Left renal cortex interstitium (tissue), 4 donors: ENCODE measurements around the gene RALGPS1. TPM values are rescaled to one million over a fixed set of nuclear protein-coding genes. Genes with fewer than 3 reads are reported as not detected.

Source experiments
- DNase-seq, 4 donors: peaks; one replicate each; pipeline ENCODE4 v3.0.0-alpha.2; 2013; ENCODE audit warnings: low read depth in 4 of 4, low spot score in 2 of 4, missing footprints in 1 of 4
- polyA plus RNA-seq, 4 donors: library from polyadenylated mRNA; unstranded; fragments of 120-200 nt; gene quantifications; one replicate each; pipeline ENCODE4 v1.2.1, GENCODE V29; 2013; ENCODE audit not compliant: insufficient read length in 4 of 4

The RALGPS1 gene
- polyA plus RNA-seq, 4 donors = 18.8 to 30.8 (median 25.2) TPM

GRCh38 chr9:127224883-127225739 lies 310.5 kb downstream of the RALGPS1 start:
- DNase-seq = peak in 3 of 4 donors; percentile 80 to 83 (median 83)

DNA sequence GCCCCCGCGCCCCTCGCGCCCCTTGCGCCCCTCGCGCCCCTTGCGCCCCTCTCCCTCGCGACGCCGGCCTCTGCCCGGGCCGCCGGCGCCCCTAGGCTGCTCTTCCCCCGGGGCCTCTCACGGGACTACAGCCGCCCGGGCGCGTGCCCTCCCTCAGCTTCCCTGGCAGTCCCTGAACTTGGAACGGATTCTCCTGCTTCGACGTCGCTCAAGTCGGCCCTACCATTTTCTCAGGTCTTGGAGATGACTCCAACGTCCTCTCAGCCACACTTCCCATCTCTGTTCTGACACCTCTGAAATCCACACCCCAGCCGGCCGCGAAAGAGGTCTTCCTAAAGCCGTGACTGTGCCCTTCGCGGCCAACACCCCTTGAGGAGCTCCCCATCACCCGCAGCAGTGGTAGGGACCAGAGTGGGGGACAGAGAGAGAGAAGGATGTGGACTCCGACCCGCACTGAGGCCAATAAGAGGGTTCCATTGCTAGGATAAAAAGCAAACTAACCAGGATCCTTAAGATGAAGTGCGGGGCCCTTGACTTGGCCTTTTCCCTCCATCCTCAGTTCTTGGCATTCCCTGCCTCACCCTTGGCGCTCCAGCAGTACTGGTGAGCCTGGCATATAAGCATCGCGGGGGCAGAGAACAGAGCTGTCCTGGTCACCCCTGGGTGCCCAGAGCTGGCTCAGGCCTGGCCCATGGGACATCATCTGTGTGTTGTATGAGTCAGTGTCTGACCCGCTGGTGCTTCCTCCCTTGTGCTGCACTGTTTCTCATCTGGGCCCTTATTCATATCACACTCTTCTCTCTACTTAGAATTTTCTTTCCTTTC lies 311.4 kb downstream of the RALGPS1 start:
- DNase-seq = no peak

GRCh38 chr9:127229691-127230417 lies 315.3 kb downstream of the RALGPS1 start:
- DNase-seq = no peak

GRCh38 chr9:127231666-127232065 lies 317.1 kb downstream of the RALGPS1 start:
- DNase-seq = no peak

- no peak for DNase-seq
Observed at GRCh38 chr9:127232833-127233549, 318.4 kb downstream of the RALGPS1 start.

GRCh38 chr9:127233550-127233949 lies 319.0 kb downstream of the RALGPS1 start:
- DNase-seq = no peak

DNA sequence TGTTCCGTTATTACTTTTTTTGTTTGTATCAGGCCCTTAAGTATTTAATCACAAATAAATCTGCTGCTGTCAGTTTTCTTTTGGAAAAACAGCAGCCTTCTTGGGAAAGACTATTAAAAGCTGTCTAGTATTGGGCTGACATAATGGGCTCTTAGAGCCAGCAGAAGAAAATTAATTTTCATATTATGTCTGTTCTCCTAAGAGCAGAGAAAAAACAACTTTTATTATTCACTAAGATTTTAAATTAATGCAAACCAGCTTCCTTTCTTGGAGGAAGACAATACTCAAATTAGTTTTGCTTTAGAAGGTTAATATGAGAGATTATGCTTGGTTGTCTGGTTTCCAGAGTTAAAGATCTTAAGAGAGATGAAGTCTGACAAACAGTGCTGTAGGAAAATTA lies 319.4 kb downstream of the RALGPS1 start:
- no peak for DNase-seq

GRCh38 chr9:127237801-127238200 lies 323.2 kb downstream of the RALGPS1 start:
- no peak for DNase-seq

- DNase-seq = no peak
Observed at GRCh38 chr9:127241354-127241753, 326.8 kb downstream of the RALGPS1 start.

DNA sequence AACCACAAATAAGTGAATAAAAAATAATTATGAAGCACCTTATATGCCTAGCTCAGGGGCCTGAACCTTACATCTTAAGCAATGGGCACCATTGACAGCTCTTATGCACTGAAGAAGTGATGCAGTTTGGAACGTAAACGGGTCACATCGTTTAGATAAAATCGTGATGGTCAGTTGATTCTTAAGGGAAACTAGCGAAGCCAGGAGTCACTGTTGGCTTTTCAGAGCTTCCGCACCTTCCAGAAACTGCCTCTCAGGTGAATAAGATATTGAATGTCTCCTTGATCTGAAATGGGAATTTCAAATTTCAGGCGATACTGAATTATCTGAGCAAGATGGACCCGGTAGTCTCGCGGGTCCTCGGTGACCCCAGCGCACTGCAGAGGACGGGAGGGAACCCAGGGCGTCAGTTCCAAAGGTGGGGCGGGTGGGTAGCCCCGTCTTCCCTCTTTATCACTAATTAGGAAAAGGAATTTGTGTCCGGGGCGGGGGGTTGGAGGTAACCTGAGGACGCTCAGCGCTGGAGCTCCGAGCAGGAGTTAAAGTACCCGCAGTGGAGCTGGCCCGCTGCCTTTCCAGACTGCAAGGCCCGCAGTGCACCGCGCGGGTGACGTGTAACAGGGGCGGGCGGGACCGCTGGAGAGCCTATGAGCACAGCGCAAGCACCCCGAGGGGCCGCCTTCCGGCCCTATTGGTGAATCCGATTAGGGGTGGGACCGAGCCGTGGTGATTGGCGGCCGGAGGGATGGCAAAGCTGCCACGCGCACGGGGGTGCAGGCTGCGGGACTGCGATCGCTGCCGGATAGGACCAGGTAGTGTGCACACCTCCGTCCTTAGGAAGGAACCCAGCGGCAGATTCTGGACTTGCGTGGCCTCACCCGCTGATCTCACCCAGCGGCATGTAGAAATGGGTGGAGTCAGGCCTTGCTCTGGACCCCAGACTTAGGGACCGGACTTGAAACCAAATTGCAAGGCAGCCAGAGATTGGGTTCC lies 330.3 kb downstream of the RALGPS1 start:
- DNase-seq = peak; percentile 74 to 94 (median 86)

DNA sequence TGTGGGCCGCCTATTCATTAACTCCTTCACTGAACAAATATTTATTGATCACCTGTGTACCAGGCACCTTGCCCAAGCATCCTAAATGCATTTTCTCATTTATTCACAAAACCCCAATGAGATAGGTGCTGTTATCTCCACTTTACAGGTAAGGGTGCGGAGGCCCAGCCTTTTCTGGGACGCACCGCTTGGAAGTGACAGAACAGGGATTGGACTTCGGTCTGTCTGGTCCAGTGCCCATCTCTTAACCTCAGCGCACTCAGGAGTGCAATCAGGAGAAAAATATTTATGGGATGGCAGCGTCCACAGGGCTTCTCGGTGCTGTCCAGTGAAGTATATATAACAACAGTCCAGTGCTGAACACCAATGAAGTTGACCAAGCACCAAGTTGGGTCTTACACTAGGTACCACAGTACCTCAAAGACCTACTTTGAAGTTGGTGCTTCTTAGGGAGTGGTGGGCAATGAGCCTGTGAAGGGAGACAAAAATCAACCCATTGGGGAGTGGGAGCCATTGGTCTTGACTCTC lies 331.1 kb downstream of the RALGPS1 start:
- no peak for DNase-seq

GRCh38 chr9:127248241-127248640 lies 333.7 kb downstream of the RALGPS1 start:
- no peak for DNase-seq

DNA sequence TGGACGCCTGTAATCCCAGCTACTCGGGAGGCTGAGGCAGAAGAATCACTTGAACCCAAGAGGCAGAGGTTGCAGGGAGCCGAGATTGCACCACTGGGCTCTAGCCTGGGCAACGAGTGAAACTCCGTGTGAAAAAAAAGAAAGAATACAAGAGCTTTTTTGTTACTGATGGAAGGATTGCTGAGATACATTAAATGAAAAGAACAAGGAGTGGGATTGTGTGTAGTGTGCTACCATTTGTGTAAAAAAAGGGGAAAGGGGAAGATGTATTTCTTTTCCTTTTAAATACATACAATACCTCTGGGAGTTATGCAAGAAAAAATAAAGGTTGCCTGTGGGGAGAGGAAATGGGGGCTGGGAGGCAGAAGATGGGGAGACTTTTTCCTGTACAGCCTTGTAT lies 335.3 kb downstream of the RALGPS1 start:
- no peak for DNase-seq

GRCh38 chr9:127250896-127251391 lies 336.4 kb downstream of the RALGPS1 start:
- no peak for DNase-seq

DNA sequence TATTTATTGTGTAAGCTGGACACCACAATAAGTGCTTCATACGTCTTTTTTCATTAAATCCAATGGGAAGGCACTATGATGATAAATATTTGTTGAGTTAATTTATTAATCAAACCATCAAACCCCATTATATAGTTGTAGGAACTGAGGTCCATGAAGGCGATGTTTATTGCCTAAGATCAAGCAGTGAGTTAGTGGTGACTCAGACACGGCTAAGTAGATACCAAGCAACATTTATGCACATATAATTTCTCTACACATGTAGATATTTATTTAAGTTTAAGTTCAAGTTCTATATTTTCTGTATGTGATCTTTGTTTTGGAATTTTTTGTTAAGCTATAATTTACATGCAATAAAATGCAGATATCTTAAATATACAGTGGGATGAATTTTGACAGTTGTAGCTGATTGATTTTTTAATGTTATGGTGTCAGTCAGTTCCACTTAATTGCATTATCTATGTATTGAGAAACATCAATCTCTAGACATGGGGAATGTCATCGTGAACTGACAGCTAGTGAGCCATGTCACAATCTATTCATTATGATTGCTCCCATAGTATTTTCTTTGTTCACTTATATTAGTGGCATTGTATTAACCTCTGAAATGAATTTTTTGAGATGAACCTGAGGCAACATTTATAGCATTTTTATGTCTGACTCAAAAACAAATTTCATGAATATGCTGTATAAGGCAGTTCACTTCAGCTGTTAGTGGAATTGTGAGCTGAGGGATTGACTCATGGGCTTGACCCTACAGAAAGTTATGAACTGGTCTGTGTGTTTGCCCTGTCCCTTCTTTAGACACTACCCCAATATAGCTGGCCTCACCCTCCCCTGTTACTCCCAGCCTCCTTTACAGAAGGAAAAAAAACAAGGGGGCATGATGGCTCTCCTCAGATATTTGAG lies 338.1 kb downstream of the RALGPS1 start:
- no peak for DNase-seq

DNA sequence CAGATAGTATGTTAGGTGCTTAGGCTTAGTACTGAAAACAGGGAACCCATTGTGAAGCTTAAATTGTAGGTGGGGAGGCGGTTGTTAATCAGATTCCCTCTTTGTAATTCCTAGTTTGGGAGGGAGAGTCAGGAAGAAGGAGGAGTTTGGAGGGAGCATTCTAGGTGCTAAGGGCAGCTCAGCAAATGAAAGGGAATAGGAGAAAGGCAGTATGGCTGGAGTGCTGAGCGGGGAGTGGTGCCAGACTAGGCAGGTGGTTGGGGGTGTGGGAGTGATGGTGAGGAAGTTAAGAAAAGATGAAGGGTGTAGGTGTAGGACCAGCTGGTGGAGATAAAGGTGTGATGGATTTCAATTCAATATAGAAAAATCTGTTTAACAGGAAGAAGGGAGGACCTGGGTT lies 338.9 kb downstream of the RALGPS1 start:
- DNase-seq = no peak

- no peak for DNase-seq
Observed at GRCh38 chr9:127255692-127256091, 341.1 kb downstream of the RALGPS1 start.

DNA sequence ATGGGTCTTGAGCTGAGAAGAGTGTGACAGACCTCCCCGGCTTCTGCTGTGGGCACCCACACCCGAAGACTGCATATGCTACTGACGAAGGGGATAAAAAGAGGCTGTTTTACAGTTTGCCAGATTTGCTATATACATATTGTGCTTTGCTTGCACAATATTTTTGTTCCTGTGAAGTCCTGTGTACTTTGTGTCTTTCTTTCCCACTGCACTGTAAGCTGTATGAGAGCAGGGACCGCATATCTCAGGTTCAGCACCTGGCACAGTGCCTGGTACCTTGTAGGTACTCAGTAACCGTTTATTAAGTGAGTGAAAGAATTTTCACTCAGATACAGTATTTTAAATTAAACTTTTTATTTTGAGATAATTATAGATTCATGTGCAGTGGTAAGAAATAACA lies 341.7 kb downstream of the RALGPS1 start:
- DNase-seq = no peak
